AG04450 (cell line): ENCODE measurements around the gene PTTG2. TPM values are rescaled to one million over a fixed set of nuclear protein-coding genes. Genes with fewer than 3 reads are reported as not detected.

Source experiments
- CTCF ChIA-PET: fragments of 300-600, 350-600 bp; formaldehyde crosslinking; extraction: SDS; loops from one replicate; lab custom pipeline; 2022; ENCODE audit warnings: antibody characterized with exemption, inconsistent platforms; lab: Charles Lee
- POLR2A ChIA-PET: fragments of 350-600 bp; formaldehyde crosslinking; extraction: SDS; loops from one replicate; lab custom pipeline; 2021; ENCODE audit warnings: antibody characterized with exemption, inconsistent platforms; lab: Yijun Ruan, JAX
- DNase-seq: peaks from one replicate; pipeline ENCODE4 v3.0.0-alpha.2; 2011; ENCODE audit warnings: low read depth, low spot score
- H3K27ac ChIP-seq: one replicate; pipeline ENCODE4 v1.5.1; 2012; ENCODE audit warnings: low read depth, low read length, control low read depth
- H3K27me3 ChIP-seq: one replicate; pipeline ENCODE4 v1.6.0; 2012; ENCODE audit warnings: low read length; ENCODE audit not compliant: control insufficient read depth, insufficient read depth
- H3K4me3 ChIP-seq: 2 replicates; pipeline ENCODE4 v1.5.1; 2011; ENCODE audit warnings: mild to moderate bottlenecking, low read depth, low read length, control low read depth
- H3K9me3 ChIP-seq: 2 replicates; pipeline ENCODE4 v1.5.1; 2012; ENCODE audit warnings: low read length; ENCODE audit not compliant: control insufficient read depth, insufficient read depth
- CTCF ChIP-seq: IDR thresholded peaks from 2 replicates; pipeline ENCODE4 v1.5.1; 2011; ENCODE audit warnings: low read depth, low read length, control low read depth, inconsistent platforms
- polyA plus RNA-seq: library from polyadenylated mRNA; depleted of rRNA; stranded (reverse); fragments of >200 nt; gene quantifications from 2 replicates; pipeline ENCODE4 v1.2.3, GENCODE V29; 2011

PTTG2 gene
- polyA plus RNA-seq, 1 experiment = not detected

GRCh38 chr4:37983951-37984350, 23.8 kb downstream of the PTTG2 start:
- Histone ChIP-seq H3K27me3 (no peaks in the 10 kb centered on the region), H3K4me3 (no peak overlapping the region), H3K9me3 (no peaks in the 10 kb centered on the region), H3K27ac (no peak overlapping the region)
- CTCF ChIA-PET = no interaction called here
- POLR2A ChIA-PET = no interaction called here
- TF ChIP-seq CTCF = no peak
- DNase-seq = no peak

DNA sequence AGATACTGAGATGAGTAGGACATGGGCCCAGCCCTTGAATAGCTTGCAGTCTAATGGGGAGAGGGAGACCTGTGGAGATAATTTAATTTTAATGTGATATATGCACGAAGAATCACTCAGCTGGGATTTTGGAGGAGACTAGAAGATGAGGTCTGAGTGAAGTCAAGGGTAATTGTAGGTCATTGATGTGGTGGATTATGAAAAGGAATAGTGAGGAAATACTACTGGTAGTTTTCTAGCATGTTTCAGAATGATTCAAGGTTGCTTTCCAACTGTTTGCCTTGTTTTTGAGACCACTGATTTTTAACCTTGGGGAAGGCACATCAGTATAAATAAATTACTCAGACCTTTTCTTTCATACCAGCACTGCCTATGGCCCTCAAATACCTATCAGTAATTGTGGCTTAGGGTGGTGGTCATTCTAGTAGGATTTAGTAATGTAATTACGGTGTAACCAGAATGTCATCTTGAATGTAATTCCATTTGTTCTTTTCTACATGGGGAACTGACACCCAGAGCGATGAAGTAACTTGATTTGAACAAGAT, 25.6 kb downstream of the PTTG2 start:
- Histone ChIP-seq H3K9me3 (no peaks in the 10 kb centered on the region), H3K27me3 (no peaks in the 10 kb centered on the region), H3K27ac (no peak overlapping the region), H3K4me3 (no peak overlapping the region)
- no peak for TF ChIP-seq CTCF
- CTCF ChIA-PET = interaction anchor here (0.7 kb wide), 1 partner anchor 184 kb away, joined by 4 read pairs; no protein-coding TSS in a partner anchor
- DNase-seq = no peak
- POLR2A ChIA-PET = interaction anchor here (0.7 kb wide), 1 partner anchor 392 kb away, joined by 4 read pairs; no protein-coding TSS in a partner anchor

DNA sequence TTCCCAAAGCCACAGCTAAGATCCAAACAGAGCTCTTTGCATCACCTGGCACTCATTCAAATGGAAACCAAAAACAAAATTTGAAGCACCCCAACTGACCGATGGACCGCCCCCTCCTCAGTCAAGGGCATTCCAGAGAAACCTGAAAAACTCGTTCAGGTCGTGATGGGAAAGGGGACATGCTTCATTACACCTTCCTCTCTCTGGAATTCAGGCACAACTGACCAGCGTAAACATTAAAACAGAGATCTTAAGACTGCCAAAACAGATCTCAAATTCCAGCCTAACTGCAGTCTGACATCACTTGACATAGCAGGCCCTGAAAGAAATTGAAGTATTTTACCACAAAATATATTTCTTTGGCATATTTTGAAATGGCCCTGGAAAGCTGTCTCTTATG, 28.5 kb downstream of the PTTG2 start:
- no peak overlapping the region for H3K4me3 ChIP-seq
- no peak overlapping the region for H3K27ac ChIP-seq
- DNase-seq = no peak
- ChIA-PET POLR2A (no interaction called here), CTCF (interaction anchor here (1.5 kb wide), 1 partner anchor 10 kb away, joined by 5 read pairs; no protein-coding TSS in a partner anchor)
- no peaks in the 10 kb centered on the region for H3K27me3 ChIP-seq
- TF ChIP-seq CTCF = no peak
- H3K9me3 ChIP-seq = no peaks in the 10 kb centered on the region

DNA sequence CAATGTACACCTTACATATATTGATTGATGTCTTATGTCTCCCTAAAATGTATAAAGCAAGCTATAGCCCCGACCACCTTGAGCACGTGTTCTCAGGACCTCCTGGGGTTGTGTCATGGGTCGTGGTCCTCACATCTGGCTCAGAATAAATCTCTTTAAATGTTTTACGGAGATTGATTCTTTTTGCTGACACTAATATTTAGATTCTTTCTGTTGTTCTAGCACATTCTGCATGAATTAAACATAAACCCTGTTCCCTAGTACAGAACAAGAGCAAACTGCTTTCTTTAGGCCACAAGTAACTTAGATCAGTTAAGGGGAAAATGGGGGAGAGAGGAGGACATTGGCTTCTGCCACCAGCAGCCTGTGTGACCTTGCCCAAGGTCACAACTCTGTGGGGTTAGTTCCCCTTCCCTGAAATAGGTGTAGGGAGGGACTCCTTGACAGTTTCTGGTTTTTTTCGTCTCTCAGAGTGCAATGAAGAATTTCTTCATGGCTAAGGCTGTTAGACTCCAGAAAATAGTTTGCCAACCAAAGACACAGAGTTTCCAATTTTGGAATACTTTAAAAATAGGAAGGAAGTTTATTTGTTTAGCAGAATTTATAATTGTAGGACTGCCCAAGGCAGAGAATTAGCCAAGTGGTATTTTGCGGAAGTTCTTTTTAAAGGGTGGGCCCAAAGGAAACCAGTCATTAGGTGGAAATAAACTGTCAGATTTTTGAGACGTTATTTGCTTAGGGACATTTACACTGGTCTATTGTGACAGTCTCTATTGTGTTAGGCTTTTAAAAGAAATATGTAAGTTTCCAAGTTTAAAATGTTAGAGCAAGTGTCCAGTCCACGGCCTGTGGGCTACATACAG, 29.4 kb downstream of the PTTG2 start:
- Histone ChIP-seq H3K27ac (no peak overlapping the region), H3K9me3 (no peaks in the 10 kb centered on the region), H3K27me3 (no peaks in the 10 kb centered on the region), H3K4me3 (no peak overlapping the region)
- TF ChIP-seq CTCF = no peak
- POLR2A ChIA-PET = interaction anchor here (1.1 kb wide), 1 partner anchor 13 kb away, joined by 3 read pairs; no protein-coding TSS in a partner anchor
- no peak for DNase-seq
- CTCF ChIA-PET = interaction anchor here (1.5 kb wide), 1 partner anchor 11 kb away, joined by 5 read pairs; no protein-coding TSS in a partner anchor

DNA sequence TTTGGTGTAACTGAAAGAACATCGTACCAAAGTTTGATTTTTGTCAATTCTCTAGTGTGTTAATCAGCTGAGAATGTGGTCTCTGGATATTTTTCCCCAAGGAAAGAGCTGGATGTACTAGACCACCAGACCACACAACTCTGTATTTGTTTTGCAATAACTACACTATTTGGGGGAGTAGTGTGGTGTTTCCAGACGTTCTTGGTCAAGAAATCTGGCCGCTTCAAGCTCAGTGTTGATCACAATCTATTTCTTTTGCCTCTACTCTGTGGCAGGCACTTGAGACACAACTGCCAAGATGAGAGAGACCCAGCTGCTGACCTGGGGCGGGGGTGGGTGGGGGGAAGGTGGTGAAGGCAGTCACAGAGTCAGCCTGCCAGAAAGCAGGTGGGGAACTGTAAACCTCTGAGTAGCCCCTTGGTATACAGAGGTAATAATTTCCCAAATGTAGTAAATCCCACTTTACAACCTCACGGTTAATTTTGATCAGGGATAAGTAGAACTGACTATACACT, 30.6 kb downstream of the PTTG2 start:
- ChIA-PET CTCF (no interaction called here), POLR2A (interaction anchor here (1.1 kb wide), 1 partner anchor 12 kb away, joined by 3 read pairs; no protein-coding TSS in a partner anchor)
- Histone ChIP-seq H3K27me3 (no peaks in the 10 kb centered on the region), H3K4me3 (no peak overlapping the region), H3K27ac (no peak overlapping the region), H3K9me3 (no peaks in the 10 kb centered on the region)
- DNase-seq = no peak
- TF ChIP-seq CTCF = no peak
